Thyroid gland (tissue), 4 donors: Measurements from ENCODE around the gene TAB2.

Experiments
- CTCF ChIP-seq, 6 experiments: fragments of 200-600 bp in 3 of 6; fragments of 450-650 bp in 3 of 6; sonication (generic) in 3 of 6; IDR thresholded peaks; one replicate each; pipeline ENCODE4 v1.5.1; 2016 to 2019; ENCODE audit warnings: antibody characterized with exemption in 6 of 6, mild to moderate bottlenecking in 2 of 6, inconsistent platforms in 1 of 6, moderate library complexity in 1 of 6
- POLR2A ChIP-seq, 2 donors: fragments of 450-650 bp; IDR thresholded peaks; one replicate each; pipeline ENCODE4 v1.6.1; 2017; ENCODE audit warnings: antibody characterized with exemption in 2 of 2, mild to moderate bottlenecking in 2 of 2, moderate library complexity in 1 of 2

GRCh38 chr6:149273318-149273717, 44.2 kb upstream of the TAB2 start:
- TF ChIP-seq POLR2A (IDR thresholded peaks at IDR 0.05) (no peak), CTCF (IDR thresholded peaks at IDR 0.05) (no peak)
